AG09319 (cell line): ENCODE data around the gene PDE4D.

ENCODE experiments used
- DNase-seq: peaks from one replicate; pipeline ENCODE4 v3.0.0-alpha.2; 2010; ENCODE audit warnings: low read depth; ENCODE audit errors: extremely low read depth
- TF ChIP-seq, protein P1 (sequence below): IDR thresholded peaks from 2 replicates; pipeline ENCODE4 v1.5.1; 2011; ENCODE audit warnings: low read depth, mild to moderate bottlenecking, inconsistent platforms, low read length, moderate library complexity

Gene PDE4D

GRCh38 chr5:59354811-59355210, 538.7 kb downstream of the PDE4D start:
- TF ChIP-seq, protein P1, sequence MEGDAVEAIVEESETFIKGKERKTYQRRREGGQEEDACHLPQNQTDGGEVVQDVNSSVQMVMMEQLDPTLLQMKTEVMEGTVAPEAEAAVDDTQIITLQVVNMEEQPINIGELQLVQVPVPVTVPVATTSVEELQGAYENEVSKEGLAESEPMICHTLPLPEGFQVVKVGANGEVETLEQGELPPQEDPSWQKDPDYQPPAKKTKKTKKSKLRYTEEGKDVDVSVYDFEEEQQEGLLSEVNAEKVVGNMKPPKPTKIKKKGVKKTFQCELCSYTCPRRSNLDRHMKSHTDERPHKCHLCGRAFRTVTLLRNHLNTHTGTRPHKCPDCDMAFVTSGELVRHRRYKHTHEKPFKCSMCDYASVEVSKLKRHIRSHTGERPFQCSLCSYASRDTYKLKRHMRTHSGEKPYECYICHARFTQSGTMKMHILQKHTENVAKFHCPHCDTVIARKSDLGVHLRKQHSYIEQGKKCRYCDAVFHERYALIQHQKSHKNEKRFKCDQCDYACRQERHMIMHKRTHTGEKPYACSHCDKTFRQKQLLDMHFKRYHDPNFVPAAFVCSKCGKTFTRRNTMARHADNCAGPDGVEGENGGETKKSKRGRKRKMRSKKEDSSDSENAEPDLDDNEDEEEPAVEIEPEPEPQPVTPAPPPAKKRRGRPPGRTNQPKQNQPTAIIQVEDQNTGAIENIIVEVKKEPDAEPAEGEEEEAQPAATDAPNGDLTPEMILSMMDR, result no peak
- DNase-seq, result no peak

DNA sequence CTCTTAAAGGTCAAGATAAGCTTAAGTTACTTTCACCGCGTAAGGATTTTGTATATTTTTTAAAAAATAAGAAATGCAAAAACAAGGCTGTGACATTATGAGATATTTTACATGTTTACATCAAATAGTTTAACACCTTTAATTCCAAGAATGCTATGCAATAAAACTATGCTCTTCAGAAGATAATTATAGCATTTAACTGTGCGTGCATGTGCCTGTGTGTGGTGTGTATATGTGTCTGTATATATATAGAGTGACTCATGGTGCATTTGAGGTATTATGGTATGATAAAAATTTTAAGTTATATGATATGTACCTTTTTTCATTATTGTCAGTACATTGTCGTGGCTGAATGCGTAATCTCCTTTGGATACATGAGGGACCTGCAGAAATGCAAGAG, 539.3 kb downstream of the PDE4D start:
- DNase-seq, result no peak
- TF ChIP-seq, protein P1, result no peak

- DNase-seq, result no peak
- TF ChIP-seq, protein P1, result no peak
Measured at GRCh38 chr5:59351076-59351794, 542.3 kb downstream of the PDE4D start.

DNA sequence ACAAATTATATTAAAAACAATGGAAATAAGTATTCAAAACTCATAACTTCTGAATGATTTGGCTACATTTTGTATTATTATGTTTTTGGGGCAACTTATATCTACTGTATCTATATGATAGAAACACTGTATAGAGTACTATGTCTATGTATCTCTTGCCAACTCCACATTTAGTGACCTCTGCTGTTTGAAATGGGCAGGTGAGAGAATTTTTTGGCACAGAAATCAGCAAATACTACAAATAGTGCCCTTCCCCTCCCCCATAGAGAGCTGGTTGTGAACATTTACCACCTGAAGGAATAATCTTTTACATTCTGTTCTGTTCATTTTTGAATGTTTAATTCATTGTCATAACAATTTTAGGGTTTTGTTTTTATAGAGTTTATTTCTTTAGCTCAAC, 545.3 kb downstream of the PDE4D start:
- TF ChIP-seq, protein P1, result no peak
- no peak for DNase-seq

DNA sequence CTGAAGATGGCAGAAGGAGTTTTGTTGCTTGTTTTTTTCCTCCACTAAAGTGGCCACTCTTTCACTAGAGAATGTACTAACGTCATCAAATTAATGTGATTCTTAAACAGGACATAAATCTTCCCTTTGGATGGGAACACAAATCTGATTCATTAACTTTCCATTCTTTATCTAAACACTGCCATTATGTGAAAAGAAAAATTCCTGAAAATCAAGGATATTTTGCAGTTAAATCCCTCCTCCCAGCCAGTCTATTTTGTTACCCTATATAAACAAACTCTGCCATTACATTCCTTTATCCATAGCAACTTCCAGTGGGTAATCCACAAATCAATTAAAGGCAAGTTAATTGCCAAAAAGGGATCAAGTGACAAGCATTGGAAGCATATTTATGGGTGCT, 546.5 kb downstream of the PDE4D start:
- no peak for DNase-seq
- TF ChIP-seq, protein P1, result no peak

GRCh38 chr5:59346514-59346913, 547.0 kb downstream of the PDE4D start:
- TF ChIP-seq, protein P1, result no peak

GRCh38 chr5:59342181-59342580, 551.3 kb downstream of the PDE4D start:
- TF ChIP-seq, protein P1, result no peak
- no peak for DNase-seq

More at GRCh38 chr5:59346514-59346913, 547.0 kb downstream of the PDE4D start:
- DNase-seq, result no peak
